Measurements from ENCODE around the gene ING3. TPM values are rescaled to one million over a fixed set of nuclear protein-coding genes. Genes with fewer than 3 reads are reported as not detected.
A peak's percentile ranks its signal among the peaks of the same experiment; 100 is the strongest.

The ING3 gene
- total and polyA plus RNA-seq, 2 donors (not counting 3 experiments of a cell fraction or from before 2014, with no cell fraction given), result 8.7 to 19.6 TPM

DNA sequence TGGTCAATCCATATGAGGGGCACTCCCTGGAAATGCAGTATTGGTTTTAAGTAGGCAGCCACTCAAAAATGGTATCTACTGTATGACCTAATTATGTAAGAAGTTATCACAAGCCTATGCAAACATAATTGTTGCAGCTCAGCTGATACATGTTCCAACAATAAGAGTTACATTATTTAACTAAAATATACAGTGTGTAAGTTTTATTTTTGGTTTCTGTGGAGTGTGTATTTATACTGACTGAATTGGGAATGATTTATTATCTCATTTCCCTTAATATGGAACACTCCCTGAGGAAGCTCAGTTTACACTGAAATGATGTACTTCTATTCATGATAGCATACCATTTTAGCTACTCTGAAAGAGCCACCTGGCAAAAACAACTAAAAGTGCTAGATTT lies 2.6 kb upstream of the ING3 start:
- DNase-seq (ENCODE audit: low read depth, low spot score) (no peak), FAIRE-seq (no peak)
- BruUV-seq (replicated peaks), result no TSS peak
- H3K27ac ChIP-seq (ENCODE audit: insufficient read depth, low read depth, low read length), result no peak overlapping the region
- TF ChIP-seq EZH2 (IDR thresholded peaks at IDR 0.05; ENCODE audit: borderline replicate concordance, low read depth, low read length, severe bottlenecking) (no peak), POLR2AphosphoS5 (IDR thresholded peaks at IDR 0.05; ENCODE audit: insufficient read depth, low read depth, low read length) (no peak)
- TF ChIP-seq, protein P1, sequence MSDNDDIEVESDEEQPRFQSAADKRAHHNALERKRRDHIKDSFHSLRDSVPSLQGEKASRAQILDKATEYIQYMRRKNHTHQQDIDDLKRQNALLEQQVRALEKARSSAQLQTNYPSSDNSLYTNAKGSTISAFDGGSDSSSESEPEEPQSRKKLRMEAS (IDR thresholded peaks at IDR 0.05; ENCODE audit: insufficient read depth, insufficient read length), result no peak
- no peak overlapping the region for H3K4me2 ChIP-seq (ENCODE audit: insufficient read depth, low read length)
- H3K9me1 ChIP-seq (replicated peaks; ENCODE audit: control insufficient read depth, extremely low read depth, insufficient read depth, low read length), result no peaks in the 10 kb centered on the region
- no peaks in the 10 kb centered on the region for H4K20me1 ChIP-seq (replicated peaks; ENCODE audit: control insufficient read depth, extremely low read depth, insufficient read depth, low read length)
- H3K4me3 ChIP-seq (replicated peaks in 1 of 3; ENCODE audit: insufficient read depth in 1 of 3, low read depth in 1 of 3, low read length in 3 of 3), result no peak overlapping the region
- no peaks in the 10 kb centered on the region for H3K27me3 ChIP-seq (ENCODE audit: control insufficient read depth in 2 of 2, insufficient read depth in 2 of 2, low read length in 2 of 2)
- dilution Hi-C loops (cut with MboI; ENCODE audit: extremely low pct_ligation_motif_present, low sequenced_read_pairs) (no loop called here), intact Hi-C loops (cut with micrococcal nuclease) (loop anchor here (10.0 kb wide), 1 partner anchor 543 kb away; no protein-coding TSS in a partner anchor)
- H3K9ac ChIP-seq (replicated peaks; ENCODE audit: extremely low read depth, insufficient read depth, low read length), result no peak overlapping the region
- peaks cover 14% of the 10 kb centered on the region for H3K79me2 ChIP-seq (ENCODE audit: control insufficient read depth, insufficient read depth, low read length)
- ChIA-PET POLR2A (no interaction called here), CTCF (interaction anchor here (0.8 to 2.3 kb wide), 2 partner anchors 25 to 156 kb away, joined by 3 to 8 read pairs; no protein-coding TSS in a partner anchor)
- H3K36me3 ChIP-seq (ENCODE audit: control insufficient read depth in 2 of 2, extremely low read depth in 1 of 2, insufficient read depth in 2 of 2, low read length in 2 of 2), result no peaks in the 10 kb centered on the region
- H3K9me3 ChIP-seq (replicated peaks; ENCODE audit: control insufficient read depth, insufficient read depth, low read length), result no peaks in the 10 kb centered on the region
- peaks cover 39% of the 10 kb centered on the region for H3K4me1 ChIP-seq (ENCODE audit: control insufficient read depth, extremely low read depth, insufficient read depth, low read length)
- H2AFZ ChIP-seq (ENCODE audit: low read depth, low read length), result no peak overlapping the region

DNA sequence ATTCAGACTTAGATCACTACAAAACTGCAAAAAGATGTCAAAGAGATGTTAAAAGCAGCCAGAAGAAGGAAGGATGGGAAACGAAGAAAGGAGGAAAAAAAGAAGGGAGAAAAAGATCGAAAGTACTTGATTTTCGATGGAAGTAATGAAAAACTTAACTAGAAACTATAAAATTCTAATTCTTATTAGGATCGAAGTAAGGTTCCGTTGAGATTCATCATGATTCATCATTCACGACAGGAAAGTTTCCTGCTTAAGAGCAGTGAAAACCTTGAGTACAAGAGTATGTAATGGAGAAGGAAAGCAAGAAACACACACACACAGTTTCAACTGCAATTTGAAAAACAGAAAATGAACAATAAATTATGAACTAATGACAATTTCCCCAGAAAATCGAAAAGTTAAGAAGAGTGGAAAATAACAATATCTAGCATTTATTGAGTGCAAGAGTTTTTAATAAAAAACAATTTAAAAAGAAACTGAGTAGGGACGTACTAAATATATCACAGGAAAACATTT lies 1.1 kb upstream of the ING3 start:
- dilution Hi-C loops (cut with MboI; ENCODE audit: extremely low pct_ligation_motif_present, low sequenced_read_pairs) (no loop called here), intact Hi-C loops (cut with micrococcal nuclease) (loop anchor here (10.0 kb wide), 1 partner anchor 545 kb away; no protein-coding TSS in a partner anchor)
- peak overlapping the region; percentile 85 for H2AFZ ChIP-seq (ENCODE audit: low read depth, low read length)
- H3K4me2 ChIP-seq (ENCODE audit: insufficient read depth, low read length), result peak overlapping the region; percentile 93
- H3K27me3 ChIP-seq (ENCODE audit: control insufficient read depth in 2 of 2, insufficient read depth in 2 of 2, low read length in 2 of 2), result no peaks in the 10 kb centered on the region
- H3K9me3 ChIP-seq (replicated peaks; ENCODE audit: control insufficient read depth, insufficient read depth, low read length), result no peaks in the 10 kb centered on the region
- peak overlapping the region; percentile 57 to 100 (median 98) for H3K4me3 ChIP-seq (replicated peaks in 1 of 3; ENCODE audit: insufficient read depth in 1 of 3, low read depth in 1 of 3, low read length in 3 of 3)
- DNase-seq (ENCODE audit: low read depth, low spot score), result peak; percentile 36
- ChIA-PET CTCF (no interaction called here), POLR2A (no interaction called here)
- peaks cover 24% of the 10 kb centered on the region for H3K4me1 ChIP-seq (ENCODE audit: control insufficient read depth, extremely low read depth, insufficient read depth, low read length)
- no TSS peak for BruUV-seq (replicated peaks)
- H3K9me1 ChIP-seq (replicated peaks; ENCODE audit: control insufficient read depth, extremely low read depth, insufficient read depth, low read length), result no peaks in the 10 kb centered on the region
- no peak for FAIRE-seq
- H3K9ac ChIP-seq (replicated peaks; ENCODE audit: extremely low read depth, insufficient read depth, low read length), result peak overlapping the region; percentile 99
- no peaks in the 10 kb centered on the region for H3K36me3 ChIP-seq (ENCODE audit: control insufficient read depth in 2 of 2, extremely low read depth in 1 of 2, insufficient read depth in 2 of 2, low read length in 2 of 2)
- peaks cover 14% of the 10 kb centered on the region for H3K79me2 ChIP-seq (ENCODE audit: control insufficient read depth, insufficient read depth, low read length)
- H4K20me1 ChIP-seq (replicated peaks; ENCODE audit: control insufficient read depth, extremely low read depth, insufficient read depth, low read length), result no peaks in the 10 kb centered on the region
- TF ChIP-seq MYC (IDR thresholded peaks at IDR 0.05; ENCODE audit: low read depth, low read length) (no peak), POLR2A (IDR thresholded peaks at IDR 0.05; ENCODE audit: low read depth, low read length) (no peak), JUN (IDR thresholded peaks at IDR 0.05; ENCODE audit: borderline replicate concordance, insufficient read depth, insufficient read length, low read depth) (no peak), FOS (IDR thresholded peaks at IDR 0.05; ENCODE audit: borderline replicate concordance, insufficient read depth, low read length) (no peak), EZH2 (IDR thresholded peaks at IDR 0.05; ENCODE audit: borderline replicate concordance, low read depth, low read length, severe bottlenecking) (no peak), POLR2AphosphoS5 (IDR thresholded peaks at IDR 0.05; ENCODE audit: insufficient read depth, low read depth, low read length) (no peak), GATA2 (IDR thresholded peaks at IDR 0.05; ENCODE audit: insufficient read depth, insufficient read length, low read depth, low read length) (no peak)
- TF ChIP-seq, protein P1 (IDR thresholded peaks at IDR 0.05; ENCODE audit: insufficient read depth, insufficient read length), result no peak
- TF ChIP-seq, protein P2, sequence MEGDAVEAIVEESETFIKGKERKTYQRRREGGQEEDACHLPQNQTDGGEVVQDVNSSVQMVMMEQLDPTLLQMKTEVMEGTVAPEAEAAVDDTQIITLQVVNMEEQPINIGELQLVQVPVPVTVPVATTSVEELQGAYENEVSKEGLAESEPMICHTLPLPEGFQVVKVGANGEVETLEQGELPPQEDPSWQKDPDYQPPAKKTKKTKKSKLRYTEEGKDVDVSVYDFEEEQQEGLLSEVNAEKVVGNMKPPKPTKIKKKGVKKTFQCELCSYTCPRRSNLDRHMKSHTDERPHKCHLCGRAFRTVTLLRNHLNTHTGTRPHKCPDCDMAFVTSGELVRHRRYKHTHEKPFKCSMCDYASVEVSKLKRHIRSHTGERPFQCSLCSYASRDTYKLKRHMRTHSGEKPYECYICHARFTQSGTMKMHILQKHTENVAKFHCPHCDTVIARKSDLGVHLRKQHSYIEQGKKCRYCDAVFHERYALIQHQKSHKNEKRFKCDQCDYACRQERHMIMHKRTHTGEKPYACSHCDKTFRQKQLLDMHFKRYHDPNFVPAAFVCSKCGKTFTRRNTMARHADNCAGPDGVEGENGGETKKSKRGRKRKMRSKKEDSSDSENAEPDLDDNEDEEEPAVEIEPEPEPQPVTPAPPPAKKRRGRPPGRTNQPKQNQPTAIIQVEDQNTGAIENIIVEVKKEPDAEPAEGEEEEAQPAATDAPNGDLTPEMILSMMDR (IDR thresholded peaks at IDR 0.05; ENCODE audit: extremely low read depth in 1 of 2, insufficient read depth in 1 of 2, low read depth in 1 of 2, low read length in 2 of 2), result no peak
- H3K27ac ChIP-seq (ENCODE audit: insufficient read depth, low read depth, low read length), result peak overlapping the region; percentile 96
